GM19438 (cell line): ENCODE results near the gene ACOXL.

Experiments used
- ATAC-seq: cut with Tn5 transposase; IDR thresholded peaks from one replicate; pipeline ENCODE4 v1.9.1; 2021; ENCODE audit warnings: low read depth; ENCODE audit not compliant: unreplicated experiment

ACOXL gene

DNA sequence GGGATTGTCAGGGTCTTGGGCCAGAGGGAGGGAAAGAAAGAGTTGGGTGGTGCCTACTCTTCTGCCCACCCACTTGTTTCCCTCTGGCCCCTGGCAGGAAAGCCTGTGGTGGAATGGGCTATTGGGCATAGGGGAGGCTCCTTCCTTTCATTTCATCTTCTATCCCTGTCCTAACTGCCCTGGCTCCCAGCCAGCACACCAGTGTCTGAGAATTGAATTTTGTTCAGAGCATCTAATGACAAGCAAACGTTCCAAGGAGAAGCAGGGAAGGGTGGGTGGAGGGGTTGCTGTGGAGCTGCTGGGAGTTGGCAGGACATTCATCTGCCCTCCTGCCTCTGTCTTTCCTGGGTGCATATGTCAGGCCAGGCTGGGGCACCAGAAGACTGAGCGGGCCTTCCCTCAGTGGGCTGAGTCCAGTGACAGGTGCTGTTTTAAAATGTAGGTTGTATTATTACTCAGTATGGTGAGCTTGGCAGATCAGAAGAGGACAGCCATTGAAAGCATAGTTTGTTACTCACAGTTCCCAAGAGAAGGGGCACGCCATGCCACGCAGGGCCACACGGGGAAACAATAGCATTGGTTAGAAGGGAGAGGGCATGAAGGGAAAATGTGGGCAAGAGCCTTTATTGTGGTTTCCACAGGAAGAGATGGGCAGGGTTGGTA lies 171.9 kb downstream of the ACOXL start:
- ATAC-seq: no peak

GRCh38 chr2:110904779-110905148 lies 172.4 kb downstream of the ACOXL start:
- no peak for ATAC-seq

DNA sequence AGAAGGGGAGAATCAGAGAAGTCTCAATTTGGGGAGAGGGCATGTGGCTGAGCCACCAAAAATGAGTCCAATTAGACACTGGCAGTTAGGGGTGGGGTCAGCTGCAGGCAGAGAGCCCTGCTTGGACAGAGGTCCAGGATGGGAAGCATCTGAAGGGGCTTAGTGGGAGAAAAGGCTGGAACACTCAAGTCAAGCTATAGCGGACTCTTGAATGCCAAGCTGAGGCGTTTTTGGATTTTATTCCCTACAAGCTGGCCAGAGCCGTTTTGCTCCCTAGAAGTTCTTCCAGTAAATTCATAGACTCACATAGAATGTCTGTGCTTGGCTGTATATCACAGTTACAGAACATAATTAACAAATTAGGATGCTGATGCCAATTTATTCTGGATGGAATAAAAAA lies 172.8 kb downstream of the ACOXL start:
- no peak for ATAC-seq

GRCh38 chr2:110906613-110907298 lies 174.4 kb downstream of the ACOXL start:
- ATAC-seq: no peak

GRCh38 chr2:110909501-110909900 lies 177.1 kb downstream of the ACOXL start:
- ATAC-seq: no peak

DNA sequence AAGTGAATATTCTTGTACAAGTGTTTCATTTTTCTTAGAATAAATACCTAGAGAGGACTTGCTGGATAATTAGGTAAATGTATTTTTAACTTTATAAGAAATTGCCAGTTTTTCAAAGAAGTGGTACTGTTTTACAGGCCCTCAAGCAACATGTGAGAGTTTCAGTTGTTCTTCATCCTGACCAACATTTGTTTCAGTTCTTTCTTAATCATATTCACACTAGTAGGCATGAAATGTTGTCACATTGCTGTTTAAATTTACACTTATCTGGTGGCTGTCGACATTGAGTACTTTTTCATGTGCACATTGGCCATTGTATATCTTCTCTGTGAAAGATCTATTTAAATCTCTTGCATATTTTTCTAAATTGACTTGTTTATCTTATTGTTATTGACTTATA lies 178.1 kb downstream of the ACOXL start:
- no peak for ATAC-seq

DNA sequence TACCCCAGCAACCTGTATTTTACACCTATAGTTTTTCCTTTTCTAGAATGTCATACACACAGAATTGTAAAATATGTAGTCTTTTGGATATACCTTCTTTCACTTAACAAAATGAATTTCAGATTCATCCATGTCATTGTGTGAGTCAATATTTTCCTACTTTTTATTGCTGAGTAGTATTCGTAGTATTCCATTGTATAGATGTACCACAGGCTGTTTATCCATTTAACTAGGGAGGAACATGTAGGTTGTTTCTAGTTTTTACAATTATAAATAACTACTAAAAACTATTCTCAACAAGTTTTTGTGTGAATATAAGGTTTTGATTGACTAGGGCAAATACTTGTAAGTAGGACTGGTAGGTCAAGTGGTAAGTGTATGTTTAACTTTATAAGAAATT lies 187.4 kb downstream of the ACOXL start:
- ATAC-seq: no peak

DNA sequence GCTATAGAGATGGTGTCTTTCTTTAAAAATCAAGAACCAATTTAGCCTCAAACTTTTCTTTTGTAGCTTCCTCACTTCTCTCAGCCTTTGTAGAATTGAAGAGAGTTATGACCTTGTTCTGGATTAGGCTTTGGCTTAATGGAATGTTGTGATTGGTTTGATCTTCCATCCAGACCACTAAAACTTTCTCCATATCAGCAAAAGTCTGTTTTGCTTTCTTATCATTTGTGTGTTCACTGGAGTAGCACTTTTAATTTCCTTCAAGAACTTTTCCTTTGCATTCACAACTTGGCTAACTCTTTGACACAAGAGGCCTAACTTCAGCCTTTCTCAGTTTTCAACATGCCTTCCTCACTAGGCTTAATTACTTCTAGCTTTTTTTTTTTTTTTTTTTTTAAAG lies 193.1 kb downstream of the ACOXL start:
- ATAC-seq: no peak

DNA sequence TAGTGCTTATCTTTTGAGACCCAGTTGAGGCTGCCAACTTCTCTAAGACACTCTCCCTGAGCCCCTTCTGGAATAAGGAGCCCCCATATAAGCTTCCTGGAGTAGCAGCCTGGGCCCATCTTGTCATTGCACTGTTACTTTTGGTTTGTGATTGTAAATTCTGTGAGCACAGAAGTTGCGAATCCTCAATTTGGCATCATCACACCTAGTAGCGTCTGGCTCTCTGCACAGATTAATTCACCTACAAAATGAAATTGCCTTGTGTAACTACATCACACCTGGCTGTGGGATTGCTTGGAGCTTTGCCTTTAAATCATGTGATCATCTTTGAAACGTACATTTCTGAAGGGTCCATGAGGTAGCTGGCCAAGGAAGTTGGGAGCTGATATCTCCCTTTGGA lies 195.2 kb downstream of the ACOXL start:
- ATAC-seq: no peak

DNA sequence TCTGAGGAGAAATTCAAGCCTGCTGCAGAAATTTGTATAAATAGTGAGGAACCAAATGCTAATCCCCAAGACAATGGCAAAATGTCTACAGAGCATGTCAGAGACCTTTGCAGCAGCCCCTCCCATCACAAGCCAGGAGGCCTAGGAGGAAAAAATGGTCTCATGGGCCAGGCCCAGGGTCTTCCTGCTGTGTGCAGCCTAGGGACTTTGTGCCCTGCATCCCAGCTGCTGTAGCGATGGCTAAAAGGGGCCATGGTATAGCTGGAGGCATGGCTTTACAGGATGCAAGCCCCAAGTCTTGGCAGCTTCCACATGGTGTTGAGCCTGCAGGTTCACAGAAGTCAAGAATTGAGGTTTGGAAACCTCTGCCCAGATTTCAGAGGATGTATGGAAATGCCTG lies 197.2 kb downstream of the ACOXL start:
- no peak for ATAC-seq

- ATAC-seq: no peak
Measured at GRCh38 chr2:110931648-110932047, 199.3 kb downstream of the ACOXL start.

GRCh38 chr2:110933420-110933819 lies 201.0 kb downstream of the ACOXL start:
- ATAC-seq: no peak

- ATAC-seq: no peak
Measured at GRCh38 chr2:110934948-110935347, 202.6 kb downstream of the ACOXL start.

- no peak for ATAC-seq
Measured at GRCh38 chr2:110940376-110940910, 208.1 kb downstream of the ACOXL start.

DNA sequence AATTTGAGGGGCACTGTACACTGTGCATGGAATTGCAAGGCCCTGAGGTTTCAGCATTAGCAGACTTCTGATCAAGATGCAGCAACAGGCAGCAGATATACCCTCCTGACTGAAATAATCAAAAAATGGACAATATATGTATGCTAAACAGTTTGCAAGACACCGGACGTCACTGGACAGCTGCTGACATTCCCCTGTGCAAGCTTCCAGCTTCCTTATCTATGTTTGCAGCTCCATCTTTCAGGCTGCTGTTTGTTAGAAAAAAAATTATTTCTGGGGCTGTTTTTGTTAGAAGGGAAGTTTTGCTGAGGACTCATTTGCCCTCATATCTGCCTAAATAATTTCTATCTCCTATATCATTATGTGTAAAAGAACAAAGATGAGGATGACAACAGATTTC lies 208.9 kb downstream of the ACOXL start:
- ATAC-seq: no peak

- no peak for ATAC-seq
Measured at GRCh38 chr2:110943070-110943634, 210.8 kb downstream of the ACOXL start.

- ATAC-seq: no peak
Measured at GRCh38 chr2:110946902-110947301, 214.5 kb downstream of the ACOXL start.

- no peak for ATAC-seq
Measured at GRCh38 chr2:110948027-110948674, 215.8 kb downstream of the ACOXL start.

DNA sequence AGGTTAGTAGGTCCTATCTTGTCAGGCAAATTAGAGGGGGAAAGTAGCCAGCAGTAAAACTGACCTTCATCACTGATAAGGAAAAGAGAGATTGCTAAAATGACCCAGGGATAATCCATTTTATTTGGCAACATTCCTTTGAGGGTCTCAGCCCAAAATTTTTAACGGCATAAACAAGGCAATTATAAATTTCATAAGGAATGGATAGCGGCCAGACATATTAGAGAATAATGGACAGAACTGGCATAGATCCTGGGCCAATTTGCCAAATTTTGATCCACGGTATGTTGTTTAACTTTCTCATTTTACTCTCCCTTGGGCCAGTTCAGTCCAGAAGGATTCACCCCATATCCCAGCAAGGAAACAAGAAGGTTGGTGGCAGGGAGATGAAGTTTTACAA lies 217.9 kb downstream of the ACOXL start:
- no peak for ATAC-seq

GRCh38 chr2:110955045-110955444 lies 222.7 kb downstream of the ACOXL start:
- ATAC-seq: no peak

GRCh38 chr2:110955556-110955955 lies 223.2 kb downstream of the ACOXL start:
- no peak for ATAC-seq
